Thymus (tissue), 11 donors: ENCODE results near the gene KIF9. TPM values are rescaled to one million over a fixed set of nuclear protein-coding genes. Genes with fewer than 3 reads are reported as not detected.
"Not testable (repeated sequence)": the region's sequence is repeated elsewhere in the genome, so short reads cannot be mapped to it uniquely, and the experiment has no call there.

Experiments used
- DNase-seq, 9 donors: peaks; one replicate each; pipeline ENCODE4 v3.0.0-alpha.2; 2013; ENCODE audit warnings: low spot score in 9 of 9, low read depth in 6 of 9, missing footprints in 1 of 9
- H3K27ac ChIP-seq, 2 donors: one replicate each; pipeline ENCODE4 v1.5.1; 2013; ENCODE audit warnings: control low read depth in 1 of 2, low read depth in 1 of 2, low read length in 1 of 2, mild to moderate bottlenecking in 1 of 2, moderate library complexity in 1 of 2
- H3K27me3 ChIP-seq, 2 donors: one replicate each; pipeline ENCODE4 v1.5.1; 2013; ENCODE audit warnings: low read length in 1 of 2; ENCODE audit not compliant: control insufficient read depth in 2 of 2, insufficient read depth in 1 of 2
- H3K36me3 ChIP-seq, 2 donors: one replicate each; pipeline ENCODE4 v1.5.1; 2013; ENCODE audit warnings: low read length in 1 of 2, mild to moderate bottlenecking in 1 of 2, moderate library complexity in 1 of 2; ENCODE audit not compliant: control insufficient read depth in 2 of 2, insufficient read depth in 2 of 2
- H3K4me1 ChIP-seq, 2 donors: one replicate each; pipeline ENCODE4 v1.5.1; 2013; ENCODE audit warnings: low read length in 2 of 2; ENCODE audit not compliant: control insufficient read depth in 2 of 2, insufficient read depth in 2 of 2
- H3K4me3 ChIP-seq, 2 donors: one replicate each; pipeline ENCODE4 v1.5.1; 2013; ENCODE audit warnings: low read length in 2 of 2, control low read depth in 1 of 2, mild to moderate bottlenecking in 1 of 2
- H3K9me3 ChIP-seq, 2 donors: one replicate each; pipeline ENCODE4 v1.5.1; 2013; ENCODE audit warnings: low read length in 1 of 2, mild to moderate bottlenecking in 1 of 2; ENCODE audit not compliant: control insufficient read depth in 2 of 2, insufficient read depth in 1 of 2
- WGBS: extraction: QIAGEN DNeasy Blood & Tissue Kit; methylation state at CpG from one replicate; pipeline ENCODE4 v1.1.7; 2013; 5-methylcytosine and 5-hydroxymethylcytosine counted together
- polyA plus RNA-seq: library from polyadenylated mRNA; stranded (reverse); fragments of 200-250 nt; gene quantifications from one replicate; pipeline ENCODE4 v1.2.3, GENCODE V29; 2013
- total RNA-seq: library from RNA; stranded (reverse); fragments of 120-200 nt; gene quantifications from one replicate; pipeline ENCODE4 v1.2.4, GENCODE V29; 2013
- donor health status: healthy.

The KIF9 gene
- total and polyA plus RNA-seq, 2 donors: 3.0 to 6.4 TPM

GRCh38 chr3:47193871-47194859, 88.4 kb downstream of the KIF9 start:
- H3K4me1 ChIP-seq: no peaks in the 10 kb centered on the region
- DNase-seq: no peak
- no peaks in the 10 kb centered on the region for H3K9me3 ChIP-seq
- H3K27ac ChIP-seq: no peak overlapping the region
- no peak overlapping the region for H3K4me3 ChIP-seq
- H3K36me3 ChIP-seq: no peaks in the 10 kb centered on the region
- H3K27me3 ChIP-seq: no peaks in the 10 kb centered on the region
- WGBS: 99% methylated on average over 4 of the region's 4 CpGs

GRCh38 chr3:47186285-47186684, 96.3 kb downstream of the KIF9 start:
- Histone ChIP-seq H3K27ac (no peak overlapping the region), H3K9me3 (no peaks in the 10 kb centered on the region), H3K27me3 (no peaks in the 10 kb centered on the region), H3K4me1 (no peaks in the 10 kb centered on the region), H3K36me3 (no peaks in the 10 kb centered on the region), H3K4me3 (no peak overlapping the region)
- WGBS: over 99% methylated on average over 2 of the region's 2 CpGs
- DNase-seq: no peak

- H3K4me3 ChIP-seq, H3K36me3 ChIP-seq: not testable (repeated sequence)
- 96% methylated on average over 4 of the region's 4 CpGs for WGBS
Observed at GRCh38 chr3:47181685-47182084, 100.9 kb downstream of the KIF9 start.

GRCh38 chr3:47180011-47180410, 102.6 kb downstream of the KIF9 start:
- DNase-seq, H3K4me1 ChIP-seq, H3K36me3 ChIP-seq, H3K27ac ChIP-seq, H3K27me3 ChIP-seq, H3K9me3 ChIP-seq, H3K4me3 ChIP-seq: not testable (repeated sequence)
- WGBS: 97% methylated on average over 12 of the region's 12 CpGs

More at GRCh38 chr3:47181685-47182084, 100.9 kb downstream of the KIF9 start:
- not testable (repeated sequence) for DNase-seq, H3K27me3 ChIP-seq, H3K27ac ChIP-seq, H3K4me1 ChIP-seq, H3K9me3 ChIP-seq

Other genes starting within 250 kb of the KIF9 start
- gene SETD2, start 118.7 kb downstream of the KIF9 start, total RNA-seq: 33.7 TPM
- 20.5 TPM for gene SETD2, start 118.7 kb downstream of the KIF9 start, polyA plus RNA-seq
- 8.0 TPM for gene KLHL18, start 145 bp upstream of the KIF9 start, total RNA-seq
- gene KLHL18, start 145 bp upstream of the KIF9 start, polyA plus RNA-seq: 11.5 TPM
- gene PTPN23, start 98.2 kb upstream of the KIF9 start, total RNA-seq: 4.3 TPM
- 17.3 TPM for gene PTPN23, start 98.2 kb upstream of the KIF9 start, polyA plus RNA-seq
- 31.7 TPM for gene SCAP, start 193.1 kb upstream of the KIF9 start, total RNA-seq
- gene SCAP, start 193.1 kb upstream of the KIF9 start, polyA plus RNA-seq: 40.5 TPM
- 43.5 TPM for gene ELP6, start 230.9 kb upstream of the KIF9 start, total RNA-seq
- 28.0 TPM for gene ELP6, start 230.9 kb upstream of the KIF9 start, polyA plus RNA-seq